BLaER1 (cell line): ENCODE data around the gene KAT7.
"Not testable (repeated sequence)": the region's sequence is repeated elsewhere in the genome, so short reads cannot be mapped to it uniquely, and the experiment has no call there.

Experiments
- H3K27ac ChIP-seq: shearing (Covaris generic); formaldehyde crosslinking; 2 replicates; pipeline ENCODE4 v1.8.1; 2022
- H3K27me3 ChIP-seq: shearing (Covaris generic); formaldehyde crosslinking; 2 replicates; pipeline ENCODE4 v1.8.1; 2022
- H3K36me3 ChIP-seq: shearing (Covaris generic); formaldehyde crosslinking; 2 replicates; pipeline ENCODE4 v1.8.1; 2022
- H3K4me1 ChIP-seq: shearing (Covaris generic); formaldehyde crosslinking; 2 replicates; pipeline ENCODE4 v1.8.1; 2022
- H3K4me2 ChIP-seq: shearing (Covaris generic); formaldehyde crosslinking; 2 replicates; pipeline ENCODE4 v1.8.1; 2022
- H3K4me3 ChIP-seq: shearing (Covaris generic); formaldehyde crosslinking; 2 replicates; pipeline ENCODE4 v1.8.1; 2022
- H3K9ac ChIP-seq: shearing (Covaris generic); formaldehyde crosslinking; 2 replicates; pipeline ENCODE4 v1.8.1; 2022
- H3K9me3 ChIP-seq: shearing (Covaris generic); formaldehyde crosslinking; 2 replicates; pipeline ENCODE4 v1.8.1; 2022
- H4K20me1 ChIP-seq: shearing (Covaris generic); formaldehyde crosslinking; 2 replicates; pipeline ENCODE4 v1.8.1; 2022
- Cebpa-rat ChIP-seq: shearing (Covaris generic); IDR thresholded peaks from 2 replicates; pipeline ENCODE4 v1.8.1; 2022

Gene KAT7

DNA sequence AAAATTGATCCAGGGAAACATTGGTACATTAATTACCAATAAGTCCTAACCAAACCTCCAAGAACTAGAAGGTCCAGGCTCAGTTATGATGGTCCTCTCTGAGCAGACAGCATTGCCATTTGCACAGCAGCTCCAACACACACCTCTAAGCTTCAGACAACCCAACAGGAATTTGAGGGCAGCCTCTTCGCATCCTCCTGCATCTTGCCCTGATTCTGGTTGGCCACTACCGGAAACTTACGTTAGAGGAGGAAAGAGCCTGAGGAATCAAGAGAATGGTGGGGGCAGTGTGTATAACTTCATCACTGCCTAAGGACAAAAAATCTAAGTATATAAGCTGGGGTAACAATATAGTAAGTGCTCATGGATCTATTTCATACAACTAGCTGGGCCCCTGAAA lies 40.3 kb upstream of the KAT7 start:
- H3K27ac ChIP-seq = peak overlapping the region; percentile 93
- H3K4me2 ChIP-seq = peak overlapping the region; percentile 94
- no peaks in the 10 kb centered on the region for H3K9me3 ChIP-seq
- no peaks in the 10 kb centered on the region for H3K27me3 ChIP-seq
- no peaks in the 10 kb centered on the region for H4K20me1 ChIP-seq
- peaks cover 90% of the 10 kb centered on the region for H3K4me1 ChIP-seq
- H3K36me3 ChIP-seq = 0 out of 2 replicates have a peak, but pooled peaks cover 3% of the 10 kb centered on the region
- TF ChIP-seq Cebpa-rat = no peak
- H3K4me3 ChIP-seq = peak overlapping the region; percentile 25; the same call in 1 of the 2 replicates
- H3K9ac ChIP-seq = peak overlapping the region; percentile 70

DNA sequence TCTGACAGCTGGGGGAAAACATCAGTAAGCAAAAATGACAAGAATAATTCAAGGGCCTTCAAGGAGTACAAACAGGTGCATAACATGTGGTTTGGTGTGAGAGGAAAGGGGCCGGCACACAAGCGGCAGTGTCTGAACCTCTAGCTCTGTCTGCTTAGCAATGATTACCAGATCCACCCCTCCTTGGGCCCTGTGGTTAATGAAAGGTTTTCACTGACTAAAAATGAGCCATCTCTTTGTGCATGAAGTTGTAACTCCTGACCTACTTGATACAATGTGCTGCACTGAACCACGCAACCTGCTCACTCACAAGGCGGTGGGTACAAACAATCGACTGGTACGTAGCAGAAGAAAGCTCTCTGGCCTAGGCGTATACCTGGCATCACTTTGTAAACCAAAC lies 39.7 kb upstream of the KAT7 start:
- Histone ChIP-seq H3K27ac (peak overlapping the region; percentile 93), H4K20me1 (no peaks in the 10 kb centered on the region), H3K36me3 (0 out of 2 replicates have a peak, but pooled peaks cover 3% of the 10 kb centered on the region), H3K27me3 (no peaks in the 10 kb centered on the region), H3K4me3 (peak overlapping the region; percentile 25; the same call in 1 of the 2 replicates), H3K9me3 (no peaks in the 10 kb centered on the region), H3K4me1 (peaks cover 90% of the 10 kb centered on the region), H3K9ac (peak overlapping the region; percentile 70), H3K4me2 (peak overlapping the region; percentile 94)
- TF ChIP-seq Cebpa-rat = no peak

DNA sequence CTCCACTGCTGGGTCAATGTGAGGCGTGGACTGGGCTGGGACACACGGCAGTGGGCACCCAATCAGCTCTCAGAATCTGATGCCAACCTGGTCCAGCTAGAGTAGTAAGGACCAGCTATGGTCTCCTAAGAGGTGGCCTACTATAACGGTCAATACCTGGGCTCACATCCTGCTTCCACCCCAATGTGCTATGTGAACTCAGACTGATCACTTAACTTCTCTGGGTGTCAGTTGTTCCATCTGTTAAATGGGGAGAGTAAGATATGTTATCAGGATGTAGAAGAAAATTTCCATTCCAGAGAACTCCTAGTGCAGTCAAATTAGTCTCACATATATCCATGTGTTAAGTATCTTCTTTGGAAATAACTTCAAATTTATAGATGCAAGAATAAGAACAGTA lies 38.8 kb upstream of the KAT7 start:
- Histone ChIP-seq H4K20me1 (no peaks in the 10 kb centered on the region), H3K9ac (no peak overlapping the region), H3K36me3 (no peaks in the 10 kb centered on the region), H3K27ac (no peak overlapping the region), H3K4me3 (no peak overlapping the region), H3K4me2 (no peak overlapping the region), H3K4me1 (peaks cover 90% of the 10 kb centered on the region), H3K9me3 (no peaks in the 10 kb centered on the region), H3K27me3 (no peaks in the 10 kb centered on the region)
- no peak for TF ChIP-seq Cebpa-rat

DNA sequence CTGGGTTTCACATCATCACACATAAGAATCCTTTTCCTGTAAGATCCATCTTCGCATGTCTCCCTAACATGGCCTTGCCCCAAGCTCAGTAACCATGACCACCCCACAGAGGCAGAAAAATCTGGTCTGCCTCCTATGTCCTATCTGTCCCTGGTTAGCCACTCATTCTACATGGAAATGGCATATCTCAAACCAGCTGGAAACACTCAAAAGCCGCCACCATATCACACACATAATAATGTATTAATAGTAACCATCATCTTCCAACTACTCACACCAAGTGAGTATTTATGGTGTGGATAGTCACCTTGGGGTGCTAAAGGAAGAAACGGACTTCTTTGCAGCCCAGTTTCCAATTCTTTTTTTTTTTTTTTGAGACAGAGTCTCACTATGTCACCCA lies 36.0 kb upstream of the KAT7 start:
- no peak for TF ChIP-seq Cebpa-rat
- peaks cover 90% of the 10 kb centered on the region for H3K4me1 ChIP-seq
- peak overlapping the region; percentile 80 for H3K27ac ChIP-seq
- no peaks in the 10 kb centered on the region for H3K27me3 ChIP-seq
- H3K4me3 ChIP-seq = peak overlapping the region; percentile 3; the same call in 1 of the 2 replicates
- 0 out of 2 replicates have a peak overlapping the region, but pooled peaks have one; percentile 32 for H3K9ac ChIP-seq
- H3K9me3 ChIP-seq = no peaks in the 10 kb centered on the region
- peaks cover 15% of the 10 kb centered on the region for H3K36me3 ChIP-seq
- H4K20me1 ChIP-seq = peaks cover 12% of the 10 kb centered on the region
- H3K4me2 ChIP-seq = peak overlapping the region; percentile 83

DNA sequence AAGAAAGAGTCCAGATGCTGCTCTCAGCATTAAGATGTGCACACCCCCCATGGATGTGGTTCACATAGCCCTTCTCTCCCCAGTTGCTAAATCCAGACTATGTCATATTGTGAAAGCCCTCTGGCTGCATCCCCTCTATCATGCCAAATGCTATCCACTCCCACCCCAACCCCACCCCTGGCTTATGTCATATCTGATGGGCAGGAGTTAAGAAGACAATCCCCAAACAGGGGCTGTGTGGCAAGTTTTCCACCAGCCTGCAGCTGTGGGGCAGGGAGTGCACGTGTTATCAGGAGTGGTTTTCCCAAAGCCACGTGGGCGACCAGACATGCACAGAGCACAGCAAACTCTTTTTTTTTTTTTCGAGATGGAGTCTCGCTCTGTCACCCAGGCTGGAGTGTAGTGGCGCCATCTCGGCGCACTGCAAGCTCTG lies 34.5 kb upstream of the KAT7 start:
- Histone ChIP-seq H3K4me2 (peak overlapping the region; percentile 83), H3K4me1 (peaks cover 80% of the 10 kb centered on the region), H3K9ac (no peak overlapping the region; the same call in 1 of the 2 replicates), H3K27ac (peak overlapping the region; percentile 80), H3K27me3 (no peaks in the 10 kb centered on the region), H3K4me3 (no peak overlapping the region), H3K36me3 (peaks cover 29% of the 10 kb centered on the region), H3K9me3 (no peaks in the 10 kb centered on the region), H4K20me1 (peaks cover 23% of the 10 kb centered on the region)
- no peak for TF ChIP-seq Cebpa-rat

DNA sequence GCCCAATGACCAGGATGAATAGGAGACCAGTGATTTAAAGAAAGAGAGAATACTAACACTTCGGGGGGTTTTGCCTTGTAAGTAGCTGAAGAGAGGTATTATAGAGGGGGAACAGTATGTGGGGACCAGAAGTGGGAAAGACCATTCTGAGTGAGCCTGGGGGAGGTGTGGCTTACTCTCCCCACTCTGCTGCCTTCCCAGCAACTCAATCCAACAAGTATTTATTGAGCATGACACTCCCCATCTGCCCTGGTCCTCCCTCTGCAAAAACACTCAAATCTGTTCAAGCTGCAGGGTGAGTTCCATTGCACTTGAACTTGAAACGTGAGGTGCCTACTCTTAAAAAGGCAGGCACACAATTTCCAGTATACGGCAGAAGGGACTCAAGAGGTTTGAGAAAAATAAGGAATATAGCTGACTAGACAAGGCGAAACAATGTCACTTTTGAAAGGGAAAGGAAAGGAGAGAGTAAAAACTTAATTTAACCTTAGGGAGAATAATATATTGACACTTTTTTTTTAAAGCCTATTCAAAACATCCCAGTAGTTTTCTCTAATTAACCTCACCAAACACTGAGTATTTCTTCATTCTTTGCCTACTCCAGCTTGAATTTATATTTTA lies 32.7 kb upstream of the KAT7 start:
- Histone ChIP-seq H3K27me3 (no peaks in the 10 kb centered on the region), H3K9ac (no peak overlapping the region), H3K36me3 (peaks cover 40% of the 10 kb centered on the region), H3K4me2 (peak overlapping the region; percentile 83), H3K27ac (peak overlapping the region; percentile 80), H3K4me3 (no peak overlapping the region), H4K20me1 (peaks cover 41% of the 10 kb centered on the region), H3K9me3 (no peaks in the 10 kb centered on the region), H3K4me1 (peaks cover 89% of the 10 kb centered on the region)
- TF ChIP-seq Cebpa-rat = no peak

DNA sequence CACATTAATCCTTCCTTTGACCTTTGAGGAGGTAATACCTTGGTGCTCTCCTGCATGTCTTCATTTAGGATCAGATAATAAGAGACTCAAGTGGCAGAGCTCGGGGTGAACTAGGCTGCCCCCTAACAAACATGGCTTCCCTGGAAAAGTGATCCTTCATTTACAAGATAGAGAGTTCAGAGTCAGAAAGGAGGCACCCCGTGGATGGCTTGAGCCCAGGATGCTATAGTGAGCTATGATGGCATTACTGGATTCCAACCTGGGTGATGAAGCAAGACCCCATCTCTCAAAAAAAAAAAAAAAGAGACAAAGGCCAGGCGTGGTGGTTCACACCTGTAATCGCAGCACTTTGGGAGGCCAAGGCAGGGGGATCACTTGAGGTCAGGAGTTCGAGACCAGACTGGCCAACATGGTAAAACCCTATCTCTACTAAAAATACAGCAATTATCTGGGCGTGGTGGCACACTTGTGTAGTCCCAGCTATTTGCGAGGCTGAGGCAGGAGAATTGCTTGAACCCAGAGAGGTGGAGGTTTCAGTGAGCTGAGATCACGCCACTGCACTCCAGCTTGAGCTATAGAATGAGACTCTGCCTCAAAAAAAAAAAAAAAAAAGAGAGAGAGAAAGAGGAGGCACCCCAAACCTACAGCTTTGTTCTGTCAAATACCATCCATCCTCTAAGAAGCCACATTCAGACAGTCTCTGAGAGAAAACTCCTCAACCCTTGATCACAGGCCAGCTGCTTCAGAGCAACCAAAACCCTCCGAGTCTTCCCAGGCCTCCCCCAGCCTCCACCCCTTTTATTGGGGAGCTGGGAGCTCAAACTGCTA lies 31.9 kb upstream of the KAT7 start:
- no peaks in the 10 kb centered on the region for H3K9me3 ChIP-seq
- H3K4me1 ChIP-seq = peaks cover 89% of the 10 kb centered on the region
- H3K27me3 ChIP-seq = no peaks in the 10 kb centered on the region
- no peak overlapping the region for H3K4me3 ChIP-seq
- TF ChIP-seq Cebpa-rat = no peak
- peak overlapping the region; percentile 83 for H3K4me2 ChIP-seq
- peaks cover 48% of the 10 kb centered on the region for H4K20me1 ChIP-seq
- H3K9ac ChIP-seq = peak overlapping the region; percentile 13; the same call in 1 of the 2 replicates
- peak overlapping the region; percentile 41; the same call in 1 of the 2 replicates for H3K27ac ChIP-seq
- H3K36me3 ChIP-seq = peaks cover 40% of the 10 kb centered on the region

DNA sequence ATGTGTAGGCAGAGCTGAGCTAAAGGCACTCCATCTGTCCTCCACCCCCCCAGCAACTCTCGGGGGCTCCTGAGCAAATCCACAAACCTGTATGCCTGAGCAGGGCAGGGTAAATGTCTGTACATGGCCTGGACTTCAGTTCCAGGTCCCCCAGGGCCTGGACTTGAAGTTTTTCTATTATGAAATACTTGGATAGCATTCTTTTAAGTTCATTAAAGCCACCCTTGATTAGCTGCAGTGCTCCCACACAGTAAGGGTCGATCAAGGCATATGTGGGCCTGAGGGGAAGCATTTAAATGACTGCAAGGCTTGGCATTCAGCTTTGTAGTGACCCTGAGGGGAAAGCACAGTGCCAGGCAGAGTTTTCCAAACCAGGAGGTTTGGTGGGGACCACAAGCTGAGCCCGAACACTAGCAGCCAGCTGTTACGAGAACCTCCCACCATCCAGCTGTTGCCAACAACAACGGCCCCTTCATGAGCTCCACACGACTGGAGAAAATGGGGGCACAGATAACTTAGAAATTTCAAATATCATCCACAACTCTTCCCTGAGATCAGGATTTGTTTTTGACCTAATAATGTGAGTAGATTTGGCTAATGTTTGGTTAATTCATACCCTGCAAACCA lies 31.2 kb upstream of the KAT7 start:
- Histone ChIP-seq H3K27me3 (no peaks in the 10 kb centered on the region), H3K9me3 (no peaks in the 10 kb centered on the region), H3K27ac (peak overlapping the region; percentile 41), H3K4me2 (peak overlapping the region; percentile 83; the same call in 1 of the 2 replicates), H3K36me3 (peaks cover 40% of the 10 kb centered on the region), H4K20me1 (peaks cover 56% of the 10 kb centered on the region), H3K4me3 (no peak overlapping the region), H3K9ac (peak overlapping the region; percentile 13; the same call in 1 of the 2 replicates), H3K4me1 (peaks cover 89% of the 10 kb centered on the region)
- TF ChIP-seq Cebpa-rat = no peak

DNA sequence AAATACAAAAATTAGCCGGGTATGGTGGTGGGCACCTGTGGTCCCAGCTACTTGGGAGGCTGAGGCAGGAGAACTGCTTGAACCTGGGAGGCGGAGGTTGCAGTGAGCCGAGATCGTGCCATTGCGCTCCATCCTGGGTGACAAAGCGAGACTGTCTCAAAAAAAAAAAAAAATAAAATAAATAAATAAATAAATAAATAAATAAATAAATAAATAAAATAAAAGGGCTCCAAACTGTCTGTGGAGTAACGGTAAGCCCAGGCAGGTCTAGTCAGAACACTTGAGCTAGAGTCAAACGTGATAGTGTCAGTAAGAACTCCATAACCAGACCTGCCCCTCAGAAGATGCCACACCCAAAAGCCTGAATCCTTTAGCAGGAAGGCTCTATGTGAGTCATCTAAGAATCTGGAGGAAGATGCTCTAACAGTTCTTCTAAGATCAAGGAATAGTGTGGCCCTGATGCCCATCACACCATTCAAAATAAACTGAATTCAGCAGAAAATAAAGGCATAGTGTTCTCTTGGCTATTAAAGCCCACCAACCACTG lies 29.9 kb upstream of the KAT7 start:
- not testable (repeated sequence) for H3K4me2 ChIP-seq, H3K4me3 ChIP-seq, H3K27ac ChIP-seq, H3K9ac ChIP-seq, H3K27me3 ChIP-seq, H3K9me3 ChIP-seq
- Histone ChIP-seq H3K36me3 (peaks cover 40% of the 10 kb centered on the region), H4K20me1 (peaks cover 68% of the 10 kb centered on the region), H3K4me1 (peaks cover 84% of the 10 kb centered on the region)
